HG03520 (cell line): ENCODE measurements around the gene CTNNA3.

ENCODE experiments used
- ATAC-seq: cut with Tn5 transposase; IDR thresholded peaks from one replicate; pipeline ENCODE4 v1.9.1; 2021; ENCODE audit warnings: mild to moderate bottlenecking, moderate library complexity; ENCODE audit not compliant: unreplicated experiment

The CTNNA3 gene

GRCh38 chr10:66586897-66587679 lies 1108.9 kb downstream of the CTNNA3 start:
- ATAC-seq, result no peak

GRCh38 chr10:66586073-66586472 lies 1109.9 kb downstream of the CTNNA3 start:
- ATAC-seq, result no peak

GRCh38 chr10:66575251-66575855 lies 1120.6 kb downstream of the CTNNA3 start:
- no peak for ATAC-seq

DNA sequence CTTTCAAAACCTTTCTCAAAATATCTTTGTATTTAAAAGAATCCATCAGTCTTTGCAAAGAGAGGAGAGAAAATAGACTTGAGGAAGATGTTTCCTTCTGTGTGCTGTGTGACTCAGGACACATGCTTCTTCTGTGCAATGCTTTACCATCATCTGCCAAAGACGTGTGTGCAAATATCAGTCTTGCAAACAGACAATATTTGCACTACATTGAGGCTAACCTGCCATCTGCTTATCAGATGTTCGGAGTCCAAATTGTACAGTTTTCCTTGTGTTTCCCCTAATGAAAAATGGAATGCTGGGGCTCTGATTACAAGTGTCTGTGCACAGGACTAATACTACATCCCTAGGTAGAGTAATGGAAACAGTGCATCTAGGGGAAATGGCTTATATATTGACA lies 1123.3 kb downstream of the CTNNA3 start:
- ATAC-seq, result no peak

DNA sequence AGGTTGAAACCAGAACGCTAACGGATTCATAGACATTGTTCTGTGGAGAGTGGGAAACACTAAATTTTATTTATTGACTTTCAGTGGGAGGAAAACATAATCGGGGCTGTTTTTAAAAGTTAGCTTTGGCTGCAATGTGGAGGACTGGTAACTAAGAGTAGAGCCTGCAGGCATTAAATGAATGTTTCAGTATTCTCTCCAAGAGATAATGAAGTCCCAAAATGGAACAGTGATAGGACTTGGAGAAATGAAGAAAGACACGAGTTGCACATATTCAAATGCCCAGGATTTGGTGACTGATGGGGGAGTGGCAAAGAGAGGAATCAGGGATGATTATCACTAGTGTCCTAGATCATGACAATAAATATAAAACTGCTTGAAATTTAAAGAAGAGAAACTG lies 1130.0 kb downstream of the CTNNA3 start:
- no peak for ATAC-seq

DNA sequence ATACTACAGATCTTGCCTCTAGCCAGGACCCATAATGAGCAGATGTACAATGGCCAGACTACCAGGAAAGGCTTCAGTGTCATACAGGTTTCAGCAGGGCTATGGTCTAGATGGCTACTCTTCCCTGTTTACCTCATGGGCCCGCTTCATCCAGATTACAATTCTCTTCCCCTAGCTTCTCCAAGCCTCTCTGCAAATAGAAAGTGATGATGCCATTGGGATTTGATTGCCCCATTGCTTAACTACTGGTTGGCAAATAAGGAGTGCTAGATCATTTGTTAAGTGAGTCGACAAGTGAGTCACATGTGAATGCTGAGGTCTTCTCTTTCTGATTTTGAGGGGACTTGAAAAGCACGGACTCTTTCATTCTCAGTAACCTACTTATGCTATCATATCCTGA lies 1131.7 kb downstream of the CTNNA3 start:
- ATAC-seq, result no peak

DNA sequence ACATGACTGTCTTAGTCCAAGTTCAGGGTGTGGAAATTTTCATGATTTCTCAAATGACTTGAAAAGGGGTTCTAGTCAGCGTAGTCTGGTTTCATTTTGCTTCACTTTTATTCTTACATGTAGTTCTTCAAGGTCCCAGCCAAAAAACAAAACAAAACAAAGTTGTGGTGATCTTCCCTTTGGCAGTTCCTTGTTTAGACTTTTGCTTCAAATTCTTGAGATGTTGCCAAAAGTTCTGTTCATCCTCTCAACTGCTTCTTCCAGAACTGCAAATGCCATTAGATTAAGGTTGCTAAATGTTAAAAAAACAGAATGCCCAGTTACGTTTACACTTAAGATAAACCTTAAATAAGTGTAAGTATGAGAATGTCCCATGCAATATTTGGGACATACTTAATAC lies 1140.9 kb downstream of the CTNNA3 start:
- no peak for ATAC-seq

- ATAC-seq, result no peak
These were observed 1143.7 kb downstream of the CTNNA3 start for GRCh38 chr10:66552331-66552730.

DNA sequence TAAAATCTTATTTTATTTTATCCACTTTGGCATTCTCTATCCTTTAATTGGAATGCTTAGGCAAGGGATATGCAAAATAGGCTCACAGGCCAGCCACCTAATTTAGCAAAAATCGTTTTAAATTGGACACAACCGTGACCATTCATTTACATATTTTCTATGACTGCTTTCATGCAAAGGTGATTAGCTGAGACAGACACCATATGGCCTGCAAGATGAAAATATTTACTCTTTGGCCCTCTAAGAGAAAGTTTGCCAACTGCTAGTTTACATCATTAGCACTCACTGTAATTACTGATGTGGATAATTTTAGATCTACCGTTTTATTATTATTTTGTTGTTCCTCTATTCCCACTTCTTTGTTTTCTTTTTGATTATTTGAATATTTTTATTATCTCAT lies 1145.6 kb downstream of the CTNNA3 start:
- ATAC-seq, result no peak

- ATAC-seq, result no peak
These were observed 1157.1 kb downstream of the CTNNA3 start for GRCh38 chr10:66538908-66539307.

GRCh38 chr10:66538371-66538770 lies 1157.6 kb downstream of the CTNNA3 start:
- no peak for ATAC-seq

DNA sequence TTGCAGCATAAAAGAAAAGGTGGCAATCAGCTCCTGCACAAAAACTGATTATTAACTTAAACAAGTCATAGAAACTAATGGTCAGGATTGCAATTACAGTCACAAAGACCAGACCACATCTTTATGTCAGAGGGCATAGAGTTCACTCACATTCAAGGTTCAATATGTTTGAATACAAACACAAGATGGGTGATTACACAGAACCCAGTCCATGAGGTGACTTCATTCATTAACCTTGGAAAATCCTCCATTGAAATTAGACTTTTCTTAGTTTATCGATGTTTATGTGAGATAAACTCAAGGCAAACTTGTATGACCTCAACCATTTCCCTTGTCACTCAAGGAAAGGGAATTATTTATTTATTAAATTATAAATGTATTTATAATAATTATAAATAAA lies 1158.8 kb downstream of the CTNNA3 start:
- ATAC-seq, result no peak

DNA sequence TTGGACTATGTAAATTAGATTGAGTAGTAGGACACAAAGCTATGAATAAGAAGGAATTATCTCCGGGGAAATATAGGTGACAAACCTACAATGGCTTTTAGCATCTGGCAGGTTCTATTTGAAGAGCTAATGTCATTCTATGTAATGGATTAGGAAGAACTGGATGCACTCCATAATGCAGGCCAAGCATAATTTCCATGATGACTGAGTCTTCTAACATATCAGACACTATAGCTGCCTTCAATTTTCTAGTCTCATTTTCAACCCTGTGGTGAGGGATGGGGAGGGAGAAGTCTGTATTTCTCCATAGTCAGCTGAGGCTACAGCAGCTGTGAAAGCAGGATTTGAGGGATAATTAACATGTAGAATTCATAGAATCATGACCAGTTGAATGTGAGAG lies 1160.6 kb downstream of the CTNNA3 start:
- ATAC-seq, result no peak

DNA sequence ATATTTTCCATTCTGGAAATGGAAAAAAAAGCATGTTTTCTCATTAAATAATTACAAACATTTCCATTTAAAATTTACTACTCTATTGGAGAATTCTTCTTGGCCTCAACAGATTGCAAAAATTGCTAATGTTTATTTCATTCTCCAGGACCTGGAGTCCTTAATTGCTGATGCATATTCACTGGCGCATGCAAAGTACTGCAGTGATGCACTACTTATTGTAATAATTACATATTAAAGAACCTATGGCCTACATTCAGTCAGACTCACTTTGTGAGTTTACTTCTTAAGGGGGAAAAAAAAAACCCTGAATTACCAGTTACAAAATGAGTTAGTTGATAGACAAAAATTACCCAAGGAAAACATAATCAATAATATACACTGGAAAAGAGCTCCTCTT lies 1161.1 kb downstream of the CTNNA3 start:
- ATAC-seq, result no peak

GRCh38 chr10:66521506-66521905 lies 1174.5 kb downstream of the CTNNA3 start:
- no peak for ATAC-seq

- ATAC-seq, result no peak
These were observed 1176.4 kb downstream of the CTNNA3 start for GRCh38 chr10:66519616-66520015.

DNA sequence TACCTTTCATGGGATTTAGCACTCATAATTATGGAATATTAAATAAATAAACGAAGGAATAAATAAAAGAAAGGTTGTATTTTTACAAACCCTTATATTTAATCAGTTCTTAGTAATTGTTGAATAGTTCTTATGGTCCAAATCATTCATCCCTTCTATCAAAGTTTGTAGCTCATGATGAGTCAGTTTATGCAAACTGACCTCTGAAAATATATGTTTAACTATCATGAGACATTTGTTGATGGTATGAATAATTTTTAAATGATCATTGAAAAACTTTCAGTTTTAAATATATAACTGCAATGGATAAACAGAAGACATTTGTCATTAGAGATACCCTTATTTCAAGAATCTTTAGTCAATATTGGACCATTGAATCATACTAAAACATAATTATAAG lies 1181.3 kb downstream of the CTNNA3 start:
- no peak for ATAC-seq

DNA sequence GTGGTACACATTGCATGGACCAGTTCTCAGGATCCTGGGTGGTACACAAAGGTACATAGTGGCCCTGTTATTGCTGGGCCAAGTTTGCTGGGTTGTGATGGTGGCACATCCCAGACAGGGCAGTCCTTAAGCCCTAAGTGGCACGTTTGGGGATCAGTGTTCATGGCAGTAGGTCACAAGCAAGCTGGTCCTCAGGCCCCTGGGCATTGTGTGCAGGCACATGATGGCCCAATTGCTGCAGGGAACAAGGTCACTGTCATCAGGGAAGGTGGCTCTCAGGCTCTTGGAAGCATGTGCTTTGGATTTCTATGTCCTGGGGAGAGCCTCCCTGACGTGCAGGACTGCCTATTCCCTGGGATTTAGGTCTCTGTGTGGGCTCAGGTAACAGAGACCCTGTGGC lies 1182.5 kb downstream of the CTNNA3 start:
- no peak for ATAC-seq

GRCh38 chr10:66505003-66505657 lies 1190.9 kb downstream of the CTNNA3 start:
- ATAC-seq, result no peak

DNA sequence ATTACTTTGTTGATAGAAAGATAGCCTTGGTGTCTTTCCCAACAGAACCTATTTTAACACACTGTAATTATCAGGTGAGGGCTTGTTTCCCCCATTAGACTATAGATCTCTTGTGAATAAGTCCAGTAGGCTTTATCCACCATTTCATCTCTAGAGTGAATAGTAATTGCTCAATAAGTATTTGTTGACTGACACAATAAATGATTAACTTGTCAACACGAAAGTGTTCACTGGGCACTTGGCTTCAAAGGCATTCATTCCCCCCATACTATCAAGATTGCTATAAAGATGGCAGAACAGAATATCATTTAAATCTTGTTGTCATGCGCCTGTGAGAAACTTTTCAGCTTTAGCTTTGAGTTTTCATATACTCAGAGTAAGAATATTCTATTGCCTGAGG lies 1194.6 kb downstream of the CTNNA3 start:
- ATAC-seq, result no peak

- no peak for ATAC-seq
These were observed 1212.0 kb downstream of the CTNNA3 start for GRCh38 chr10:66483966-66484365.

DNA sequence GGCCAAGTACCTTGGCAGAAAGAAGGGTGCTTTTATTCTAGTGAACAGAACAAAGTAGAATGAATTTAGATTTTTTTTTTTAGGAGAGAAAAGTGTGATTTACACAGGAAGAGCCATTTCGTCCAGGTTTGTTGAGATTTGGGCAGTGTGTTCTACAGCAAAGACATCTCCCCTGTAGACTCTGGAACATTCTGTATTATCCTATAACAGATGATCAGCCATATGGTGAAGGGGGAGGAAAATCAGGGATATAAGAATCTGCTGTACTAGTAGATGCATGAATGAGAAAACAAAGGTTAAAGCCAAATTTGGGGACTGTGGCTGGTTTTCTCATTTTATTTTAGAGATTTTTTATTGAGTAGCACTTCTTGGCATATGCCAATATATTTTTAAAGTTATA lies 1223.8 kb downstream of the CTNNA3 start:
- no peak for ATAC-seq
